Measurements from ENCODE around the gene POM121.
"Not testable (repeated sequence)": the region's sequence is repeated elsewhere in the genome, so short reads cannot be mapped to it uniquely, and the experiment has no call there.

DNA sequence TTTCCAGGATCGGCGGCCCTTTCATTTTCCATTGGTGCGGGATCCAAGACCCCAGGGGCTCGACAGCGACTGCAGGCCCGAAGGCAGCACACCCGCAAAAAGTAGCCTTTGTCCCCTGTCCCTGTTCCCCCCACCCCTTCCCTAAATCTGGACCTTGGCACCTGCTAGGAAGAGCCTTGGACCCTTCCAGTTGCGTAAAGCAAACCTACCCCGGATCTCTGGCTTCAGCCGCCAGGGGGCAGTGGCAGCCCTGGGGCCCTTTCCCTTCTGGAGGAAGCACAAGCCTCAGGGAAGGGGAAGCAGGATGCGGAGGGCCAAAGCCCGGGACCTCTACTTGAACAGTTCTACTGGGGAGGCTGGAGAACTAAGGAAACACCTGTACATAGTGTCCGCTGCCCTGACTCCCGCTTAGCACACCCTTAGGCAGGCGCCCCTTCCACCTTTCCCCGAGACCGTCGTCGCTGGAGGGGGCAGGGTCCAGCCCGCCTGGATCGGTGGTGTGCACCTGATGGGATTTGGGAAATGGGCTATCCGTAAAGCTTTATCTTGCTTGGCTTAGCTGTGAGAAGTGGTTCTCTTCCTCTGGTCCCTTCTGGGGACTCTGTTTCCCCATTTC is 21.3 kb downstream of the POM121 start:
- not testable (repeated sequence) for TF ChIP-seq TAF1 (IDR thresholded peaks at IDR 0.05; ENCODE audit: borderline replicate concordance, low read depth, low read length); POLR2AphosphoS5 (IDR thresholded peaks at IDR 0.05; ENCODE audit: low read depth, low read length)

Measured in GM12892 (cell line).